PFSK-1 (cell line): ENCODE measurements around the gene NRIP3.

Experiments used
- POLR2AphosphoS5 ChIP-seq: IDR thresholded peaks from 2 replicates; pipeline ENCODE4 v1.6.1; 2012; ENCODE audit warnings: low read depth, mild to moderate bottlenecking, control low read depth, low read length, moderate library complexity
- TAF1 ChIP-seq: IDR thresholded peaks from 2 replicates; pipeline ENCODE4 v1.6.1; 2012; ENCODE audit warnings: low read length, control low read depth, borderline replicate concordance; ENCODE audit not compliant: insufficient read depth

DNA sequence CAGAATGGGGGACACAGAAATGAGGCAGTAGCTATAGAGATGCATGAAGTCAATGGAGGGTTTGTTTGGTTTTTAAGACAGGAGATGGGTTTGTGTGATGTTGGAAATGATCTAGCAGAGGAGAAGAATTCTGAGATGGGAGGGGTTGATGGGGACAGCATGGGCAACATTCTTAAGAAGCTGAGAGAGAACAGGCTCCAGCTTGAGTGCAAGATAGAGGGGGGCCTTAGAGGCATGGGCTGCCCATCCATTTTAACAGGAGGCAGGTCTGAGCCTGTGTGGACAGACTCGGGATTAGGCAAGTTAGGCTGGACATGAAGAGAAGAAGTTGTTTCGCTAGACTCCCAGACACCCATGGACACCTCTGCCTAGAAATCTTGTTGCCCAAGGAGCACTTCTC lies 37.9 kb upstream of the NRIP3 start:
- TF ChIP-seq TAF1 (no peak), POLR2AphosphoS5 (no peak)
